GM12874 (cell line): ENCODE data around the gene DDN.

Experiments
- TF ChIP-seq, protein P1 (sequence below): IDR thresholded peaks from 2 replicates; pipeline ENCODE4 v1.5.1; 2011; ENCODE audit warnings: low read depth, mild to moderate bottlenecking, control low read depth, low read length, moderate library complexity; ENCODE audit not compliant: insufficient read depth

The DDN gene

DNA sequence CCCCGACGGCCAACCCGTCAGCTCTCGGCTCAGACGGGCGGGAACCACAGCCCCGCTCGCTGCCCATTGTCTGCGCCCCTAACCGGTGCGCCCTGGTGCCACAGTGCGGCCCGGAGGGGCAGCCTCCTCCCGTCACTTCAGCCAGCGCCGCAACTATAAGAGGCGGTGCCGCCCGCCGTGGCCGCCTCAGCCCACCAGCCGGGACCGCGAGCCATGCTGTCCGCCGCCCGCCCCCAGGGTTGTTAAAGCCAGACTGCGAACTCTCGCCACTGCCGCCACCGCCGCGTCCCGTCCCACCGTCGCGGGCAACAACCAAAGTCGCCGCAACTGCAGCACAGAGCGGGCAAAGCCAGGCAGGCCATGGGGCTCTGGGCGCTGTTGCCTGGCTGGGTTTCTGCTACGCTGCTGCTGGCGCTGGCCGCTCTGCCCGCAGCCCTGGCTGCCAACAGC lies 20.9 kb downstream of the DDN start, which contains the start of gene WNT1:
TSS of gene WNT1 (plus strand) at position 32 of the 450 bp plus-strand sequence. CDS start at position 361, 329 bp downstream.
- TF ChIP-seq, protein P1, sequence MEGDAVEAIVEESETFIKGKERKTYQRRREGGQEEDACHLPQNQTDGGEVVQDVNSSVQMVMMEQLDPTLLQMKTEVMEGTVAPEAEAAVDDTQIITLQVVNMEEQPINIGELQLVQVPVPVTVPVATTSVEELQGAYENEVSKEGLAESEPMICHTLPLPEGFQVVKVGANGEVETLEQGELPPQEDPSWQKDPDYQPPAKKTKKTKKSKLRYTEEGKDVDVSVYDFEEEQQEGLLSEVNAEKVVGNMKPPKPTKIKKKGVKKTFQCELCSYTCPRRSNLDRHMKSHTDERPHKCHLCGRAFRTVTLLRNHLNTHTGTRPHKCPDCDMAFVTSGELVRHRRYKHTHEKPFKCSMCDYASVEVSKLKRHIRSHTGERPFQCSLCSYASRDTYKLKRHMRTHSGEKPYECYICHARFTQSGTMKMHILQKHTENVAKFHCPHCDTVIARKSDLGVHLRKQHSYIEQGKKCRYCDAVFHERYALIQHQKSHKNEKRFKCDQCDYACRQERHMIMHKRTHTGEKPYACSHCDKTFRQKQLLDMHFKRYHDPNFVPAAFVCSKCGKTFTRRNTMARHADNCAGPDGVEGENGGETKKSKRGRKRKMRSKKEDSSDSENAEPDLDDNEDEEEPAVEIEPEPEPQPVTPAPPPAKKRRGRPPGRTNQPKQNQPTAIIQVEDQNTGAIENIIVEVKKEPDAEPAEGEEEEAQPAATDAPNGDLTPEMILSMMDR: no peak

DNA sequence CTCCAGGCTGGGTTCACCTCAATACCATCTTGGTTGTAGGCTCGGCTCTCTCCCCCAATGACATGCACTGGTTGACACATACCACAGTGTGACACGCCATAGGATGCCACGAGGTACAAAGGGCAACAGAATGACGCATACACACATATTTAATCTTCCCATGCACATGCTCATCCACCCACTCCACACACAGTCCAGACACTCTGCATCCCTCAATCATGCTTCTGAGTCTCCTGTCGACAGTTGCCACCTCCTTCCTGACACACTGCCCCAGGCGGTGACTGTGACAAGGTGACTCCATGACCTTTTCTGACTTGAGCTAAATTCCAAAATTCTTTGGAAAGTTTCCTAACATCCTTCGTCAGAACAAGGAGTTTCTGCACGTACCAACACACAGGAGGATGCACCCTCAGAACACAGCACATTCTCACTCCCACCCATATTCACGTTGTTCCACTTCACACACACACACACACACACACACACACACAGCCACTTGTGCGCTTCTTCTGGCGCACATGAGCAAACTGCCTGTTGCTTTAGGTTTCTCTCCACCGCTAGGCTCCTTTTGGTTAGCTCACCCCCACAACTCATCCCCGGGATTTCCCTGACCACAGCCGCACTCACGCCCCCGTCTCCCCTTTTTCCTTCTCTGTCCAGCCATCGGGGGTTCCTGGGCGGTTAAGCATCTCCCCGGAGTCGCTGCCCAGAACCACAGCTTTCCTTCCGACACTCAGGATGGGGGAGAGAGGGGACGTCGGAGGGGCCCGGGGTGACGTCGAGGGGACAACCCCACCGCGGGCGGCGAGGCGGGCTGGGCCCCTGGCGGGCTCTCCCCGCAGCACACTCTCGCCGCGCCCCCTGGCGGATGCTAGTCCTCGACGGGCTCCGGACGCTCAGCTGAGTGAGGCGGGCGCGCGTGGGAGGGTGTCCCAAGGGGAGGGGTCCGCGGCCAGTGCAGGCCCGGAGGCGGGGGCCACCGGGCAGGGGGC lies 21.6 kb downstream of the DDN start:
- TF ChIP-seq, protein P1: peak; percentile 91

GRCh38 chr12:48973941-48974673 lies 25.1 kb downstream of the DDN start:
- TF ChIP-seq, protein P1: peak; percentile 74

GRCh38 chr12:48973531-48973930 lies 25.6 kb downstream of the DDN start:
- TF ChIP-seq, protein P1: no peak

- TF ChIP-seq, protein P1: no peak
Observed at GRCh38 chr12:48972952-48973483, 26.2 kb downstream of the DDN start.

DNA sequence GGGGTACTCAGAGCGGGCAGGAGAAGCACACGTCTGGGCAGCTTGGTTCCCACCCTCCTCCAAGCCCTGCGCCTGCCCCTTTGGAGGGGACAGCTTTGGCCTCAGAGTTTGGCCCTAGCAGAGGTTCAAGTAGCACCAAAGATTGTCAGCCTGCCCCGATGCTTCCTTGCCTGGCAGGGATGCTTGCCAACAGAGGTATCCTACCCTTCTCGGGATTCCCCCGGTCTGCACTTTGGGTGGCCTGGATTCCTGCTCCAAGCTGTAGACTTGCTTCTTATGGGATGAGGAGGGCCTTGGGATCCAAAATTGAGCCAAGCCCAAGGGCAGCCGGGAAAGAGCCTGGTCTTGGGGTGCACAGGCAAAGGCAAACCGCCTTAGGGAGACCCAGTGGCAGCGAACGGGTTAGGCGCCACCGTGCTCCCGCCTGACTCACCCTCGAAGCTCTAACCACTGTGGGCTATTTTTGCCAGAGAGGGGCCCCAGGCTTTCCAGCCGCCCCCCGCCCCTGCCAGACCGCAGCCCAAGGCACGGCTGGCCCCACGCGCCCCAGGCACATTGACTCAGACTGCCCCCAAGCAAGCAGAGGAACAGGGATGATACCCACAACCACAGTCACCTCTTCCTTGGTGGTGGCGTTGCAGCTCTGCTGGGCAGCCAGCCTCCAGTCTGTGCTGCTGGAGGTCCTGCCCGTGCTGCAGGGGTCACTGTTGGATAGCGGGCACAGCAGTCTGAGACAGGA lies 26.8 kb downstream of the DDN start:
- TF ChIP-seq, protein P1: peak; percentile 15; the same call in 1 of the 2 replicates
